CD4-positive, alpha-beta memory T cell (primary cell): ENCODE results near the gene SMAD3. TPM values are rescaled to one million over a fixed set of nuclear protein-coding genes. Genes with fewer than 3 reads are reported as not detected.
"Not testable (repeated sequence)": the region's sequence is repeated elsewhere in the genome, so short reads cannot be mapped to it uniquely, and the experiment has no call there.

Experiments
- CTCF ChIA-PET: fragments of 350-600 bp; sonication (Branson Sonifier 250); formaldehyde crosslinking; loops from one replicate; lab custom pipeline; 2021; ENCODE audit warnings: inconsistent platforms; ENCODE audit not compliant: partially characterized antibody; lab: Charles Lee
- POLR2A ChIA-PET: fragments of 350-600 bp; sonication (Branson Sonifier 250); formaldehyde crosslinking; loops from one replicate; lab custom pipeline; 2021; ENCODE audit not compliant: partially characterized antibody; lab: Charles Lee
- DNase-seq, 5 donors: peaks; one replicate each; pipeline versions ENCODE4 v3.0.0 to v3.0.0-alpha.2; 2020 to 2022; ENCODE audit warnings: mixed read lengths in 1 of 5
- H3K27ac ChIP-seq: one replicate; pipeline ENCODE4 v1.7.0; 2013; ENCODE audit warnings: low read depth, low read length
- H3K27me3 ChIP-seq: 2 replicates; pipeline ENCODE4 v1.7.0; 2013; ENCODE audit warnings: mild to moderate bottlenecking, low read length, moderate library complexity; ENCODE audit not compliant: insufficient read depth
- H3K36me3 ChIP-seq: 2 replicates; pipeline ENCODE4 v1.7.0; 2013; ENCODE audit warnings: mild to moderate bottlenecking, low read length, moderate library complexity; ENCODE audit not compliant: insufficient read depth
- H3K4me1 ChIP-seq: 2 replicates; pipeline ENCODE4 v1.7.0; 2013; ENCODE audit warnings: mild to moderate bottlenecking, low read length, moderate library complexity; ENCODE audit not compliant: insufficient read depth
- H3K4me3 ChIP-seq, 2 donors: one replicate each; pipeline ENCODE4 v1.7.0; 2013; ENCODE audit warnings: low read length in 2 of 2, mild to moderate bottlenecking in 1 of 2
- H3K9me3 ChIP-seq, 2 donors: one replicate each; pipeline ENCODE4 v1.7.0; 2013; ENCODE audit warnings: low read length in 2 of 2, control low read depth in 1 of 2; ENCODE audit not compliant: control insufficient read depth in 1 of 2
- H3K27ac Mint-ChIP-seq, 7 donors: one replicate each; pipeline ENCODE4 v1.8.0; 2020 to 2021; ENCODE audit warnings: mixed read lengths in 7 of 7, mild to moderate bottlenecking in 6 of 7, inconsistent platforms in 3 of 7, moderate library complexity in 3 of 7
- H3K27me3 Mint-ChIP-seq, 2 donors: one replicate each; pipeline ENCODE4 v1.8.0; 2020 to 2021; ENCODE audit warnings: mixed read lengths in 2 of 2
- H3K36me3 Mint-ChIP-seq, 2 donors: one replicate each; pipeline ENCODE4 v1.8.0; 2020 to 2021; ENCODE audit warnings: mixed read lengths in 2 of 2, inconsistent platforms in 1 of 2, mild to moderate bottlenecking in 1 of 2
- H3K4me1 Mint-ChIP-seq, 4 donors: one replicate each; pipeline ENCODE4 v1.8.0; 2020 to 2021; ENCODE audit warnings: mixed read lengths in 4 of 4, mild to moderate bottlenecking in 1 of 4
- H3K4me3 Mint-ChIP-seq, 8 donors: one replicate each; pipeline ENCODE4 v1.8.0; 2020 to 2021; ENCODE audit warnings: mixed read lengths in 8 of 8, mild to moderate bottlenecking in 7 of 8, moderate library complexity in 6 of 8, inconsistent platforms in 3 of 8
- H3K9me3 Mint-ChIP-seq, 8 donors: one replicate each; pipeline ENCODE4 v1.8.0; 2020 to 2021; ENCODE audit warnings: mixed read lengths in 8 of 8, mild to moderate bottlenecking in 5 of 8, inconsistent platforms in 3 of 8, moderate library complexity in 1 of 8
- intact Hi-C: fragments of 100-400 bp; cut with micrococcal nuclease; formaldehyde crosslinking; loops from one replicate; pipeline ENCODE4 v1.15.1; 2023
- polyA plus RNA-seq, 2 donors: library from polyadenylated mRNA; unstranded; fragments of 300-500 nt; fragmentation: Illumina TruSeq; gene quantifications; one replicate each; pipeline ENCODE4 v1.2.3, GENCODE V29; 2021
- total RNA-seq, 2 experiments: library from RNA; stranded (reverse); gene quantifications; one replicate each; pipeline ENCODE4 v1.2.3, GENCODE V29; 2021

SMAD3 gene
- total and polyA plus RNA-seq, 4 experiments from 2014 or later, result 14.6 to 197 (median 110) TPM

GRCh38 chr15:67150023-67150860, 84.8 kb downstream of the SMAD3 start:
- peak overlapping the region; percentile 47 to 90 (median 73) for H3K4me3 Mint-ChIP-seq
- ChIA-PET POLR2A (interaction anchor here (1.3 to 3.5 kb wide), 4 partner anchors 14 to 48 kb away, joined by 3 to 24 read pairs (median 10); no protein-coding TSS in a partner anchor), CTCF (no interaction called here)
- Histone ChIP-seq H3K27me3 (no peaks in the 10 kb centered on the region), H3K4me1 (peaks cover 68% of the 10 kb centered on the region), H3K36me3 (peaks cover 5% of the 10 kb centered on the region), H3K27ac (peak overlapping the region; percentile 27), H3K4me3 (peak overlapping the region; percentile 2 to 23), H3K9me3 (no peaks in the 10 kb centered on the region)
- H3K27ac Mint-ChIP-seq, result peak overlapping the region; percentile 43 to 95 (median 77)
- DNase-seq, result peak in 1 of 5 donors; percentile 68
- H3K4me1 Mint-ChIP-seq, result peaks cover 63 to 79% (median 72%) of the 10 kb centered on the region in 4 donors
- intact Hi-C loops, result no loop called here
- no peaks in the 10 kb centered on the region for H3K9me3 Mint-ChIP-seq
- H3K36me3 Mint-ChIP-seq, result peaks cover 11 to 16% of the 10 kb centered on the region in 2 donors
- H3K27me3 Mint-ChIP-seq, result no peaks in the 10 kb centered on the region

GRCh38 chr15:67152429-67152828, 87.0 kb downstream of the SMAD3 start:
- H3K4me3 Mint-ChIP-seq, result peak overlapping the region in 1 of 8 donors; percentile 67

GRCh38 chr15:67153044-67153443, 87.6 kb downstream of the SMAD3 start:
- H3K9me3 ChIP-seq, H3K27me3 ChIP-seq, DNase-seq, H3K27me3 Mint-ChIP-seq, intact Hi-C loops, H3K36me3 ChIP-seq, H3K4me3 Mint-ChIP-seq, H3K9me3 Mint-ChIP-seq, H3K27ac ChIP-seq, POLR2A ChIA-PET, H3K4me3 ChIP-seq: not testable (repeated sequence)
- peak overlapping the region in 3 of 7 donors; percentile 3 to 63 (median 54) for H3K27ac Mint-ChIP-seq
- peaks cover 25 to 27% of the 10 kb centered on the region in 2 donors for H3K36me3 Mint-ChIP-seq
- H3K4me1 ChIP-seq, result peaks cover 53% of the 10 kb centered on the region
- CTCF ChIA-PET, result interaction anchor here (1.2 to 1.5 kb wide), 2 partner anchors 10 to 11 kb away, joined by 3 read pairs; no protein-coding TSS in a partner anchor
- H3K4me1 Mint-ChIP-seq, result peaks cover 56 to 79% (median 67%) of the 10 kb centered on the region in 4 donors

More at GRCh38 chr15:67152429-67152828, 87.0 kb downstream of the SMAD3 start:
- H3K27ac Mint-ChIP-seq, result peak overlapping the region in 5 of 7 donors; percentile 4 to 68 (median 53)
- H3K4me1 Mint-ChIP-seq, result peaks cover 56 to 79% (median 67%) of the 10 kb centered on the region in 4 donors
- Histone ChIP-seq H3K9me3 (no peaks in the 10 kb centered on the region), H3K36me3 (peaks cover 5% of the 10 kb centered on the region), H3K27ac (no peak overlapping the region), H3K4me3 (no peak overlapping the region), H3K4me1 (peaks cover 53% of the 10 kb centered on the region), H3K27me3 (no peaks in the 10 kb centered on the region)
- ChIA-PET CTCF (interaction anchor here (1.2 to 1.5 kb wide), 2 partner anchors 9 to 10 kb away, joined by 3 read pairs; no protein-coding TSS in a partner anchor), POLR2A (interaction anchor here (0.7 to 1.0 kb wide), 2 partner anchors 51 to 206 kb away, joined by 3 to 4 read pairs; no protein-coding TSS in a partner anchor)
- no peak for DNase-seq
- peaks cover 0 to 5% (median 0%) of the 10 kb centered on the region in 8 donors for H3K9me3 Mint-ChIP-seq
- H3K36me3 Mint-ChIP-seq, result peaks cover 21 to 24% of the 10 kb centered on the region in 2 donors
- intact Hi-C loops, result no loop called here
- no peaks in the 10 kb centered on the region for H3K27me3 Mint-ChIP-seq

- Histone ChIP-seq H3K4me3 (no peak overlapping the region), H3K27me3 (no peaks in the 10 kb centered on the region), H3K36me3 (peaks cover 5% of the 10 kb centered on the region), H3K4me1 (peaks cover 48% of the 10 kb centered on the region), H3K9me3 (no peaks in the 10 kb centered on the region), H3K27ac (no peak overlapping the region)
- Mint-ChIP-seq H3K27me3 (no peaks in the 10 kb centered on the region), H3K36me3 (peaks cover 28 to 31% of the 10 kb centered on the region in 2 donors), H3K9me3 (peaks cover 0 to 5% (median 0%) of the 10 kb centered on the region in 8 donors), H3K4me3 (no peak overlapping the region), H3K4me1 (peaks cover 52 to 74% (median 63%) of the 10 kb centered on the region in 4 donors), H3K27ac (peak overlapping the region in 3 of 7 donors; percentile 61 to 68 (median 64))
- intact Hi-C loops, result no loop called here
- no peak for DNase-seq
- POLR2A ChIA-PET, result interaction anchor here (1.3 kb wide), 1 partner anchor 33 kb away, joined by 3 read pairs; no protein-coding TSS in a partner anchor
- CTCF ChIA-PET, result interaction anchor here (2.5 kb wide), 1 partner anchor 208 kb away, joined by 8 read pairs; no protein-coding TSS in a partner anchor
Measured at GRCh38 chr15:67154249-67154648, 88.8 kb downstream of the SMAD3 start.

GRCh38 chr15:67156426-67156825, 91.0 kb downstream of the SMAD3 start:
- H3K4me1 Mint-ChIP-seq, result peaks cover 54 to 75% (median 63%) of the 10 kb centered on the region in 4 donors
- H3K36me3 Mint-ChIP-seq, result peaks cover 30 to 31% of the 10 kb centered on the region in 2 donors

GRCh38 chr15:67156834-67157233, 91.4 kb downstream of the SMAD3 start:
- H3K36me3 ChIP-seq, result peaks cover 5% of the 10 kb centered on the region
- intact Hi-C loops, result no loop called here
- POLR2A ChIA-PET, result no interaction called here
- peaks cover 38% of the 10 kb centered on the region for H3K4me1 ChIP-seq
- Mint-ChIP-seq H3K4me3 (peak overlapping the region in 2 of 8 donors; percentile 41 to 53), H3K36me3 (peaks cover 30 to 31% of the 10 kb centered on the region in 2 donors), H3K4me1 (peaks cover 55 to 79% (median 65%) of the 10 kb centered on the region in 4 donors), H3K9me3 (peaks cover 0 to 5% (median 0%) of the 10 kb centered on the region in 8 donors), H3K27me3 (no peaks in the 10 kb centered on the region), H3K27ac (peak overlapping the region in 3 of 7 donors; percentile 31 to 70 (median 46))
- H3K27ac ChIP-seq, result no peak overlapping the region
- no peaks in the 10 kb centered on the region for H3K9me3 ChIP-seq
- CTCF ChIA-PET, result no interaction called here
- no peak overlapping the region for H3K4me3 ChIP-seq
- no peak for DNase-seq
- H3K27me3 ChIP-seq, result no peaks in the 10 kb centered on the region

More at GRCh38 chr15:67156426-67156825, 91.0 kb downstream of the SMAD3 start:
- intact Hi-C loops, result no loop called here
- H3K9me3 Mint-ChIP-seq, result peaks cover 0 to 5% (median 0%) of the 10 kb centered on the region in 8 donors
- no peaks in the 10 kb centered on the region for H3K9me3 ChIP-seq
- no peaks in the 10 kb centered on the region for H3K27me3 Mint-ChIP-seq
- no peak overlapping the region for H3K4me3 ChIP-seq
- peak overlapping the region in 1 of 8 donors; percentile 22 for H3K4me3 Mint-ChIP-seq
- H3K27me3 ChIP-seq, result no peaks in the 10 kb centered on the region
- ChIA-PET POLR2A (interaction anchor here (0.9 kb wide), 1 partner anchor 9 kb away, joined by 3 read pairs; no protein-coding TSS in a partner anchor), CTCF (interaction anchor here (1.4 to 2.5 kb wide), 2 partner anchors 83 to 210 kb away, joined by 4 to 8 read pairs; no protein-coding TSS in a partner anchor)
- H3K27ac ChIP-seq, result no peak overlapping the region
- peak overlapping the region in 6 of 7 donors; percentile 8 to 69 (median 26) for H3K27ac Mint-ChIP-seq
- H3K36me3 ChIP-seq, result peaks cover 5% of the 10 kb centered on the region
- H3K4me1 ChIP-seq, result peaks cover 35% of the 10 kb centered on the region
- DNase-seq, result no peak
